ENCODE results near the gene KIF26A. TPM values are rescaled to one million over a fixed set of nuclear protein-coding genes. Genes with fewer than 3 reads are reported as not detected.
"Not testable (repeated sequence)": the region's sequence is repeated elsewhere in the genome, so short reads cannot be mapped to it uniquely, and the experiment has no call there.

The KIF26A gene
- total RNA-seq, 1 donor from 2014 or later: 32.6 TPM

DNA sequence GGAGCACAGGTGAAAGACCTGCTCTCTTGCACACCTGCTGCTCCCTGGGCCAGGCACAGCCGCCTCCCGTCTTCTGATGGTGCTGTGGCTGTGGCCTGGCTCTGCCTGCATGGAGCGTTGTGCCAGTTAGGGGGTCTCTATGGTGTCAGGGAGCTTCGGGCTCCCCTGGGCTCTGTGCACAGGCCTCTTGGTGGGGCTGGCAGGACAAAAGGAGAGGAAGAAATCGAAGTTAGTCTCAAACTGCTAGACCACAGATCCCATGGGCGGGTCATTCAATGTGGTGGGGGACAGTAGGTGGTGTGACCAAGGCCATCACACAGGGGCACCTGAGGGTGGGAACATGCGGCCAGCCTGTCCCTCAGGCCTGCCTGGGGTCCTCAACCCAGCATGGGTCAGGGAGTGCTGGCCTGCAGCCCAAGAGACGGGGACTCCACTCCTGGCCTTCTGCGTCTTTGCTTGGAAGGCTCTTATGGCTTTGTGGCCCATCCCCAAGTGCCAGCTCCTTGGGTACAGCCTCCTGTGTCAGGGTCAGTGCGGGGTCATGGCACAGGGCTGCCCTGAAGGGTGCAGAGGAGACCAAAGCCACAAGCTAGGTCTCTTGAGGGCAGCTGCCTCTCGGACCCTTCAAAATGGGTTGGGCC, 84.1 kb downstream of the KIF26A start:
- no peaks in the 10 kb centered on the region for H3K27me3 ChIP-seq
- no peaks in the 10 kb centered on the region for H3K4me1 ChIP-seq
- H3K27ac ChIP-seq: no peak overlapping the region
- intact Hi-C loops (cut with DNase I): no loop called here
- H3K9me3 ChIP-seq: peaks cover 0 to 6% of the 10 kb centered on the region in 2 donors
- H3K4me3 ChIP-seq: no peak overlapping the region
- no peaks in the 10 kb centered on the region for H3K36me3 ChIP-seq
- TF ChIP-seq, protein P1, sequence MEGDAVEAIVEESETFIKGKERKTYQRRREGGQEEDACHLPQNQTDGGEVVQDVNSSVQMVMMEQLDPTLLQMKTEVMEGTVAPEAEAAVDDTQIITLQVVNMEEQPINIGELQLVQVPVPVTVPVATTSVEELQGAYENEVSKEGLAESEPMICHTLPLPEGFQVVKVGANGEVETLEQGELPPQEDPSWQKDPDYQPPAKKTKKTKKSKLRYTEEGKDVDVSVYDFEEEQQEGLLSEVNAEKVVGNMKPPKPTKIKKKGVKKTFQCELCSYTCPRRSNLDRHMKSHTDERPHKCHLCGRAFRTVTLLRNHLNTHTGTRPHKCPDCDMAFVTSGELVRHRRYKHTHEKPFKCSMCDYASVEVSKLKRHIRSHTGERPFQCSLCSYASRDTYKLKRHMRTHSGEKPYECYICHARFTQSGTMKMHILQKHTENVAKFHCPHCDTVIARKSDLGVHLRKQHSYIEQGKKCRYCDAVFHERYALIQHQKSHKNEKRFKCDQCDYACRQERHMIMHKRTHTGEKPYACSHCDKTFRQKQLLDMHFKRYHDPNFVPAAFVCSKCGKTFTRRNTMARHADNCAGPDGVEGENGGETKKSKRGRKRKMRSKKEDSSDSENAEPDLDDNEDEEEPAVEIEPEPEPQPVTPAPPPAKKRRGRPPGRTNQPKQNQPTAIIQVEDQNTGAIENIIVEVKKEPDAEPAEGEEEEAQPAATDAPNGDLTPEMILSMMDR (IDR thresholded peaks at IDR 0.05): no peak
- no peak for DNase-seq (ENCODE audit: low spot score in 2 of 2)

DNA sequence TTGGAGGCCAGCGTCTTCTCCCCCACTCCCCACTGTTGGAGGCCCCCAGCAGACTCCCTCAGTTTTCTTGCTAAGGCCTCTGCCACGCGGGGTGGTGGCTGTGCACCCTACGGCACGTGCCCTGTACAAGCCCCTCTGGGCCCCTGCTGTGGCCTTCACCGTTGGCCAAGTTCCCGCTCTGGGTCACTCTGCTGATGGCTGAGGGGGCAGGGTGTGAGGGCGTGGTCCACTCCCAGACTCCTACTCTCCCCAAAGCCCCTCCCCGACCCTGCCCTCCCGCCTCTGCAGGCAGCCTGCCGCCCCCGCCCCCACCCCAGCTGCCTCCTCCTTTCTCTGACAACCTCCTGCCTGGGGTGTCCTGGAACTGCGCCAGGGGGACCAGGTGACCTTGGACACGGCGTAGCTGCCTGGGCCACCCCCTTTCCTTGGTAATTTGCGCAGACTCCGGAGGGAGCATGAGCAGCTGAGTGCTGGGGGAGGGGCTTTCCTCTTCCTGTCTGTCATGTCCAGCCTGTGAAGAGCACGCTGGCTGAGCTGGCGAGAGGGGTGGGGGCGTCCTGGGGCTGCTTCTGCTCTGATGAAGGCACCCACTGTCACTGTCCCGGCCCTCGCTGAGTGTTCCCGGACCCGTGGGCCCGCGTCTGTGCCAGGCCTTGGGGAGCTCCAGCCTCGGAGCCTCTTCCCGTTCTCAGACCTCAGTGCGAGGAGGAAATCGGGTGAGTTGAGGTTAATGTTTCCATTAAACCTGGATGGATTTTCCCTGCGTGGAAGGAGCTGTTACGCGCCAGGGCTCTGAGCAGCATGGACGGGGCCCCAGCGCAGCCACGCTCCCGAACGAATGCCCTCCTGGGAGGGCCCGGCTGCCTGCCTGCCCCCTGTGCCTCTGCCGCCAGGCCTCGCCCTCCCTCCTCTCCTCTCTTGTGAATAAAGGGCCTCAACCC, 85.0 kb downstream of the KIF26A start:
- Histone ChIP-seq H3K36me3 (no peaks in the 10 kb centered on the region), H3K27me3 (no peaks in the 10 kb centered on the region), H3K9me3 (peaks cover 0 to 9% of the 10 kb centered on the region in 2 donors), H3K4me3 (peak overlapping the region in 1 of 2 donors; percentile 21), H3K27ac (no peak overlapping the region), H3K4me1 (no peaks in the 10 kb centered on the region)
- TF ChIP-seq, protein P1 (IDR thresholded peaks at IDR 0.05): no peak
- no peak for DNase-seq (ENCODE audit: low spot score in 2 of 2)
- intact Hi-C loops (cut with DNase I): no loop called here

DNA sequence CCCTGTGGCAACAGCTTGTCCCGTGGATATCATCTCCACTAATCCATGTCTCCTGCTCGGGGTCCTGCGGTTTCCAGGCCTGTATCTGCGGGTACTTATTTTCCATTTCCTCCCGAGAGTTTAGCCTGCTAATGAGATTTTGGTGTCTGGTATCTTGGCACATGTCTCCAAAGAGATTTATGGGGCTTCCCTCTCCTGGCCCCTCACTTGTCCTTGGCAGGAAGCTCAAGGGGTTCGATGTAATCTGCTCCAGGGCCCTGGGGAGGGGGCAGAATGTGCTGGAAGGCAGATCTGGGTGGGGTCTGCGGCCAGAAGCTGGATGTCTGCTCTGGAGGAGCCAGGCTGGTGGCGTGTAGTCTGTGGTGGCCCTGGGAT, 85.7 kb downstream of the KIF26A start:
- no peaks in the 10 kb centered on the region for H3K27me3 ChIP-seq
- TF ChIP-seq, protein P1 (IDR thresholded peaks at IDR 0.05): no peak
- intact Hi-C loops (cut with DNase I): no loop called here
- no peak overlapping the region for H3K27ac ChIP-seq
- H3K4me1 ChIP-seq: no peaks in the 10 kb centered on the region
- DNase-seq (ENCODE audit: low spot score in 2 of 2): no peak
- no peaks in the 10 kb centered on the region for H3K36me3 ChIP-seq
- peak overlapping the region in 1 of 2 donors; percentile 21 for H3K4me3 ChIP-seq
- H3K9me3 ChIP-seq: peaks cover 0 to 9% of the 10 kb centered on the region in 2 donors

DNA sequence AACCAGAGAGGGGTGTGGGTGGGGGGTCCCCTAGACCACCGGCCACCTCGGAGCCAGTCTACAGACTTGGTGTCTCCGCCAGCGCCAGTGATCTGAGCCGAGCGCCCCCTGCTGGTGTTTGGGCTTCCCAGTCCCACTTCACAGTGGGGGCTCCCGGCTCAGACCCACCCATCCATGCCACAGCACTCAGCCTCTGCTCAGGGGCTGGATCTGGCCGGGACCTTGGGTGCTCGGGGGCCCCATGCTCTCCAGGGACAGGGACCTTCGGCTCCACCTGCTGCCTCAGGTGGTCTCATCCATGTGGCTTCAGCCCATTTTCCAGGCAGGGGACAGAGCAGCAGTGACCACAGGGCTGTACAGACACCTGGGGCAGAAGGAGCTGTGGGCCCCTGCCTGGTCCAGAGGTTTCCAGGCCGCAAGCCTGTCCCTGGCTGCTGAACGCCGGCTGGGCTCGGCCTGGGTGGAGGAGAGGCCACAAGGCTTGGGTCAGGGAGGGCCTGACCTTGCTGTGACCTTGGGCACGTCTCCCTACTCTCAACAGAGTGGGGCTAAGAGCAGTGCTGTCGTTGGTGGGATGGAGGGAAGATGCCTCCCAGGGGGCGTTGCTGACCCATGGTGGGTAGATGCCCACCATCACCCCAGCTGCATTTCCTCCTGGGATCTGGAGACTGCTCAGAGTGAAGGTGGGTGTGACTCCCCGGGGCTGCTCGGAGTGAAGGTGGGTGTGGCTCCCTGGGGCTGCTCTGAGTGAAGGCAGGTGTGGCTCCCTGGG, 86.3 kb downstream of the KIF26A start:
- H3K4me3 ChIP-seq: no peak overlapping the region
- DNase-seq (ENCODE audit: low spot score in 2 of 2): no peak
- intact Hi-C loops (cut with DNase I): no loop called here
- TF ChIP-seq, protein P1 (IDR thresholded peaks at IDR 0.05): peak in 1 of 3 experiments; percentile 15
- no peaks in the 10 kb centered on the region for H3K36me3 ChIP-seq
- peaks cover 0 to 9% of the 10 kb centered on the region in 2 donors for H3K9me3 ChIP-seq
- H3K27ac ChIP-seq: no peak overlapping the region
- H3K4me1 ChIP-seq: no peaks in the 10 kb centered on the region
- no peaks in the 10 kb centered on the region for H3K27me3 ChIP-seq

DNA sequence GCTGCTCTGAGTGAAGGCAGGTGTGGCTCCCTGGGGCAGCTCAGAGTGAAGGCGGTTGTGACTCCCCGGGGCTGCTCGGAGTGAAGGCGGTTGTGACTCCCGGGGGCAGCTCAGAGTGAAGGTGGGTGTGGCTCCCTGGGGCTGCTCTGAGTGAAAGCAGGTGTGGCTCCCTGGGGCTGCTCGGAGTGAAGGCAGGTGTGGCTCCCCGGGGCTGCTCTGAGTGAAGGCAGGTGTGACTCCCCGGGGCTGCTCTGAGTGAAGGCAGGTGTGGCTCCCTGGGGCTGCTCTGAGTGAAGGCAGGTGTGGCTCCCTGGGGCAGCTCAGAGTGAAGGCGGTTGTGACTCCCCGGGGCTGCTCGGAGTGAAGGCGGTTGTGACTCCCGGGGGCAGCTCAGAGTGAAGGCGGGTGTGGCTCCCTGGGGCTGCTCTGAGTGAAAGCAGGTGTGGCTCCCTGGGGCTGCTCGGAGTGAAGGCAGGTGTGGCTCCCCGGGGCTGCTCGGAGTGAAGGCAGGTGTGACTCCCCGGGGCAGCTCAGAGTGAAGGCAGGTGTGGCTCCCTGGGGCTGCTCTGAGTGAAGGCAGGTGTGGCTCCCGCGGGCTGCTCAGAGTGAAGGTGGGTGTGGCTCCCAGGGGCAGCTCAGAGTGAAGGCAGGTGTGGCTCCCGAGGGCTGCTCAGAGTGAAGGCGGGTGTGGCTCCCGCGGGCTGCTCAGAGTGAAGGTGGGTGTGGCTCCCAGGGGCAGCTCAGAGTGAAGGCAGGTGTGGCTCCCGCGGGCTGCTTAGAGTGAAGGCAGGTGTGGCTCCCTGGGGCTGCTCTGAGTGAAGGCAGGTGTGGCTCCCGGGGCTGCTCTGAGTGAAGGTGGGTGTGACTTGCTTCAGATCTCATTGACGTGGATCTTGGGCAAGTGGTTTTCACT, 87.1 kb downstream of the KIF26A start:
- H3K36me3 ChIP-seq; intact Hi-C loops (cut with DNase I); H3K4me3 ChIP-seq; DNase-seq (ENCODE audit: low spot score in 2 of 2); H3K27me3 ChIP-seq; H3K27ac ChIP-seq; H3K4me1 ChIP-seq; H3K9me3 ChIP-seq: not testable (repeated sequence)
